NCI-H2171 treated with DMSO at 0.1 percent for 48 hours (cell line): Measurements from ENCODE around the gene EFCAB7.

Source experiments
- DNase-seq: peaks from one replicate; lab custom pipeline; 2025; lab: John Stamatoyannopoulos, UW

EFCAB7 gene, protein sequence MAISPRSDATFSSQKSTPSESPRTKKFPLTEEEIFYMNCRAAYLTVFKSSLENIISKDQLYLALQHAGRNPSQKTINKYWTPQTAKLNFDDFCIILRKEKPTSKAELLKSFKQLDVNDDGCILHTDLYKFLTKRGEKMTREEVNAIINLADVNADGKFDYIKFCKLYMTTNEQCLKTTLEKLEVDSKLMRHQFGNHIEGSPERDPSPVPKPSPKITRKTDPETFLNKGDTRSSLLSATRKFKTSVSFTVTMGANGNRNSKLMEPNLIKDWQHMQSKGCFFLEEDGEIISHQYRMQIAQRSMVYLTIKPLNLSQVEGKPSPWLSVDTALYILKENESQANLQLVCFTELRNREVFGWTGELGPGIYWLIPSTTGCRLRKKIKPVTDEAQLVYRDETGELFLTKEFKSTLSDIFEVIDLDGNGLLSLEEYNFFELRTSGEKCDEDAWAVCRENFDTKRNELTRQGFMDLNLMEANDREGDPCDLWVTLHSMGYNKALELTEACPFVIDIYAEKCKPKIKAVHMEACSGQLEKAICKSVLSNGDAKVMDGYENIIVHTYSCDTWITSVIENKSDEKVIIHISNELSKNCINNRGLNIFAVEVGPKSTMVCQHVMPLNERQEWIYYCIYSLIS

GRCh38 chr1:63522891-63523728, at the start of gene EFCAB7, which contains the start of gene ITGB3BP:
Gene EFCAB7, plus strand, starts transcription at chr1:63523525. Its CDS starts 2,048 bp downstream, at chr1:63525573.
Gene ITGB3BP, minus strand, starts transcription at chr1:63523225. Its CDS starts 92 bp downstream, at chr1:63523133.
- peak; percentile 99 for DNase-seq

GRCh38 chr1:63475761-63476160, 47.6 kb upstream of the EFCAB7 start:
- no peak for DNase-seq

DNA sequence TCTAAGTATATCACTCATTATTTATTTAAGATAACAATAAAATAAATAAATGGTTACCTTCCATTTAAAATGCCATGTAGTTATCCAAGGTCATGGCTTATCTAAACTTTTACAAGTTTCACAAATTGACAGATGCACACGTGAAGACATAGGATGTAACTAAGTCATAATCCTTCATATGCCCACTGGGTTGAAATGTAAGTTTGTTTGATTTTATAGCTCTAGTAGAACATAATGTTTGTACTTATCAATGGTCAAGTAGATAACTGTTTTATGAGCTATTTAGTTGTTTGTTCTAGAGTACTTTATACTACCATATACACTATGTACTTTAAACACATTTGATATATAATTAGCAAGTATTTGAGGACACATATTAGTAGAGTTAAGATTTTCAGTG, 43.3 kb upstream of the EFCAB7 start:
- no peak for DNase-seq

GRCh38 chr1:63486629-63487028, 36.7 kb upstream of the EFCAB7 start:
- no peak for DNase-seq

DNA sequence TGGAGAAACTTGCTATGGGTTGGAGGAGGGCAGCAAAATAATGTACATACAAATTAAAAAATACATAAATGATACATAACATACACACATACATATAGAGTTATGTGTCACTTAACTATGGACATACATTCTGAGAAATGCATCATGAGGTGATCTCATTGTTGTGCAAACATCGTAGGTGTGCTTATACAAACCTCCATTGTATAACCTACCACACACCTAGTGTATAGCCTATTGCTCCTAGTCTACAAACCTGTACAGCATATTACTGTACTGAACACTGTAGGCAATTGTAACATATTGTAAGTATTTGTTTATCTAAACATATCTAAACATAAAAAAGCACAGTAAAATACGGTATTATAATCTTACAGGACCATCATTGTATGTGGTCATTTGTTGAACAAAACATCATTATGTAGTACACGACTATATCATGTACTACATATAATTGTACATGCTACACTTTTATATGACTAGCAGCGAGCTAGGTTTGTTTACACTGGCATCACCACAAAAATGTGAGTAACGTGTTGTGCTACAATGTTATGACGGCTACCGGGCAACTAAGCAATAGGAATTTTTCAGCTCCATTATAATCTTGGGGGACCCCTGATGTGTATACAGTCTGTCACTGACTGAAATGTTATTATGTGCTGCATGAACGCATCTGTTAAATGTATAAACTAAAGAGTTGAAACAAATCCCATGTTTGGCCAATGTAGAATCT, 35.8 kb upstream of the EFCAB7 start:
- no peak for DNase-seq

GRCh38 chr1:63497577-63497976, 25.7 kb upstream of the EFCAB7 start:
- DNase-seq = no peak

DNA sequence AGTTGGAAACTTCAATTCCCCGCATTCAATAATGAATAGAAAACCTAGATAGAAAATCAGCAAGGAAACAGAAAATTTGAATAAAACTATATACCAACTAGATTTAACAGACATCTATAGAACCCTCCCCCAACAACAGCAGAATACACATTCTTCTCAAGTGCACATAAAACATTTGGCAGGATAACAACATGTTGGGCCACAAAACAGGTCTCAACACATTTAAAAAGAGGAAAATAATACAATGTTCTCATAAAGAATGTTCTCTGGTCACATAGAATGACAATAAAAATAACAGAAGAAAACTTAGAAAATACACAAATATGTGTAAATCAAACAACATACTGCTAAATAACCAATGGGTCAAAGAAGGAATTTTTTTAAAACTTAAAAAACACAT, 25.2 kb upstream of the EFCAB7 start:
- no peak for DNase-seq

DNA sequence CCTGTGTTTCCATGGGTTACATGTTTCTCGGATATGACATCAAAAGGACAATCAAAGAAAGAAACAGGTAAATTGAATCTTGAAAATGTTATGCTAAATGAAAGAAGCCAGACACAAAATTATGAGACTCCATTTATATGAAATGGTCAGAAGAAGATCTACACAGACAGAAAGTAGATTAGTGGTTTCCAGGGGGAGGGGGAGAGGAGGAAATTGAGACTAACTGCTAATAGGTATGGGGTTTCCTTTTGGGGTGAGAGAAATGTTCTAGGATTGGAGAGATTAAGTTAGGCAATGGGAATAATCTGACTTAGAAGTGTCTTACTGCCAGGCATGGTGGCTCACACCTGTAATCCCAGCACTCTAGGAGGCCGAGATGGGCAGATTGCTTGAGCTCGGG, 22.1 kb upstream of the EFCAB7 start:
- DNase-seq = no peak

DNA sequence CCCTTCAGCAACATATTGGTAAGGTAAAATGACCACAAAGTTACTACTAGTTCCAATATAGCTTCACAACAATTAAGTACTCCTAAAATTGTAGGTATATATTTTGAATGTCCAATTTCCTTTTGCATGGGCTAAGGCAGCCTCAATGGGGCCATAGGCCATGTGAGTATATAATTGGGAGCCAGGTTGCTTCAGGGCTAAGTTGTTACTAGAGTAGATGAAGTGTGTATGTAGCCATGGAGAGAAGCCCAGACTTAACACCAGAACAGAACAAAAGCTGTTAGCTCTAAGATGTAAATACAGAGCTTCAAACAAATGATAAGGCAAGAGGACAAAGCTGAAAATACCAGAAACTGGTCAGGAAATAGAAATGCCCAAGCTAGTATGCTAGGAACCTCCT, 16.5 kb upstream of the EFCAB7 start:
- no peak for DNase-seq

DNA sequence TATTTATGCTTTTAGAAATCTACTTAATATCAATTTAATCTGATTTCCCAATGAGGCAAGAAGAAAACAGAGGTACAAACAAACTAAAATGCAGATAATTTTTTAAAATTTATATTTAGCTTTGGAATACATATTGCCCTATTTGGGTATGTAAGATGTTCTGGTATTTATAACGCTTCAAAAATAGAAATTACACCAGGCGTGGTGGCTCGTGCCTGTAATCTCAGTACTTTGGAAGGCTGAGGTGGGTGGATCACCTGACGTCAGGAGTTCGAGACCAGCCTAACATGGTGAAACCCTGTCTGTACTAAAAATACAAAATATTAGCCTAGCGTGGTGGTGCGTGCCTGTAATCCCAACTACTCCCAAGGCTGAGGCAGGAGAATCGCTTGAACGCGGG, 13.6 kb upstream of the EFCAB7 start:
- DNase-seq = no peak

- DNase-seq = no peak
Measured at GRCh38 chr1:63512584-63512983, 10.7 kb upstream of the EFCAB7 start.

- DNase-seq = peak; percentile 3
Measured at GRCh38 chr1:63516629-63517028, 6.7 kb upstream of the EFCAB7 start.

- no peak for DNase-seq
Measured at GRCh38 chr1:63523738-63524137, 413 bp downstream of the EFCAB7 start.

DNA sequence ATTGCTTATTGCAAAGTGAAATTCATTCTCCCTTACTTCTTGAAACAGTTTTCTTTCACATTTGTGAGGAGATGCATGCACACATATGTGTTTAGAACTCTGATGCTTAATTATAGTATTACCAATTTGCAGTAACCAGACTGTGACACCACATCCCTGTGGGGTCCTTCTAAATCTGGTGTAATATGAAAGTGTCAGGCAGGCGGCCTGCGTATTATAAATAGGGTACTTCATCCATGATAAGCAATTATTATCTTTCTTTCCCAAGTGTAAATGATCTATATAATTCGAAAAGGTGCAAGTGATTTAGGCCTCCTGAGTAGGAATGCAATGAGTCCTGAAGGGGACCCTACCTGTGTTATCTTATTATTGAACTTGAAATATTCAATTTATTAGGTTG, 876 bp downstream of the EFCAB7 start:
- DNase-seq = no peak

- DNase-seq = no peak
Measured at GRCh38 chr1:63532727-63533126, 9.4 kb downstream of the EFCAB7 start.

DNA sequence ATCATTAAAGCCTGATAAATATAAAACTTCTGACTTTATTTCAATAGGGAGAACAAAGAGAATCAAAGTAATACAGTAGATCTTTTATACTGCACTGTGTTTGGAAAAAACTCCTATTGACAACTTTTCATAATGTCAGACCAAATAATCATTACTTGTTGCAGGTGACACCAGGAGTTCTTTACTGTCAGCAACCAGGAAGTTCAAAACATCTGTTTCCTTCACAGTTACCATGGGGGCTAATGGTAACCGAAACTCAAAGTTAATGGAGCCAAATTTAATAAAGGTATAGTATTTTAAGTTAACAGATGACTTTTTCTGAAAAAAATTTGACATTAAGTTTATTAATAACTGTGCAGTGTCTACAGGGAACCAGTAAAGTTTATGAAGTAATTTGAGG, 10.6 kb downstream of the EFCAB7 start:
- DNase-seq = no peak

GRCh38 chr1:63534406-63534805, 11.1 kb downstream of the EFCAB7 start:
- no peak for DNase-seq

DNA sequence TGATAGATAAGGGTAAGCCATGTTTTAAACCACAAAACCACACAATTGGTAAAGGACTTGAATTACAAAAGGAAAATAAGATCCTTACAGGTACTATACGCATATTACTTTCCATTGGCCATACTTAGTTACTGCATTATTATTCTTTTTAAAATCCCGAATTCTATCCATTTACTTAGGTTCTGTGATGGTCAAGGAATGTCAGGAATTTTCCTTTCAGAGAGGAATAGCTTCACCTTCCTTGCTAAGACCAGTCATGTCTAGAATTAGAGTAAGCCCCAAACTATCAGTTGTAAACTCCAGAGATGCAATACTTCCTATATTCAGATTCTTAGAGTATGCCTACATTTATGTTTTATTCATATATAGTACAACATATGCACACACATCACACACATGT, 13.7 kb downstream of the EFCAB7 start:
- no peak for DNase-seq

DNA sequence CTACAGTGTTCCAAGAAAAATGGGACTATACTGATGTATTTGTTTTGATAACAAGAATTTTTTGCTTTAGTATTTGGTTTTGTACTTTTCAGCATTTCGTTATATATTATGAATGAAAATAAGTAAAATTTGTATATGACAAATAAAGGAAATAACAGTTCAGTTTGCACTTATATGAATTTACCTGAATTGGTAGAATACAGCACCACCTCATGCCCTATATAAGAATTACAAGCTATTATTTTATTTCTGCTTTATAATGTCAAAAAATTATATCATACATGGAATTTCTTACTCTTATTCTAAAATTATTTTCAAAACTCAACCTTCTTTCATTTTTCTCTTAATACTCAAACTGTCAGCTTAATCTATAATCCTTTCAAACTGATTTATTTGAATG, 14.6 kb downstream of the EFCAB7 start:
- peak; percentile 21 for DNase-seq

DNA sequence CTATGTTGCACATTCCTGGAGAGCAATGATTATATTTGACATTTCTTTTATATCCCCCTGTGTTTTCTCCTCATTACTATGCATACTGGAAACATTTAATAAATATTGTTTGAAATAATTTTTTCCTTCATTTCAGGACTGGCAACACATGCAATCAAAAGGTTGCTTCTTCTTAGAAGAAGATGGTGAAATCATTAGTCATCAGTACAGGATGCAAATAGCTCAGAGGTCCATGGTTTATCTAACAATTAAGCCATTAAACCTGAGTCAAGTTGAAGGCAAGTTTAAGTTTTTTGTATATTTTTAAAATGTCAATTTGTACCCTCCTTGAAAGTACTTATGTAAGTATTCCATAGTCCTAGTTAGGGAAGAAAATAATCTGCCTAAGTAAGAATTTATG, 22.5 kb downstream of the EFCAB7 start:
- no peak for DNase-seq

DNA sequence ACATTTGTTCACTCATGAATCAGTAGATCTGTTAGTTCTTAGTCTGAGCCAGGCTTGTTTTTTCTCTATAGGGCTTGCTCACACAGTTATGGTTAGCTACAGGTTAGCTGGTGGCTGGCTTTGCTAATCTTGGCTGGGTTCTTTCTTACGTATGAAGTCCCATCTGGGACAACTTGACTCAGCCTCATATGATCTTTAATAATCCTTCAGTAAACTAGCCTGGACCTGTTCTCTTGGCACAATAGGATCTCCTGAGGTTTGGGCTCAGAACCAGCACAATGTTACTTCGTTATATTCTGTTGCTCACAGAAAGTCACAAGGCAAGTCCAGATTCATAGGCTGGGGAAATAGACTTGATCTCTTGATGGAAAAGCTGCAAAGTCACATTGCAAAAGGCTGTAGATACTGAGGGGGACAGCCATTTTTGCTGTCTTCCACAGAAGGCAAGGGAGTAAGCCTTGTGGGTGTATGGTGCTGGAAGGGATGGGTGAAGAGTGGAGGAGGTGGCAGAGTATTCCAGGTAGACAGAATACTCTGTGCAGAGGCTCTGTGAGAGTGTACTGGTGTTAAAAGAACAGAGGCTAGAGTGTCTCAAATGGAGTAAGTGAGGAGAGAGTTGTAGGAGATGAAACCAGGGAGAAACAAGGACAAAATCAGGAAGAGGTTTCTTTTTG, 24.4 kb downstream of the EFCAB7 start:
- DNase-seq = peak; percentile 29
